HCT116 (cell line): Measurements from ENCODE around the gene ACO2. TPM values are rescaled to one million over a fixed set of nuclear protein-coding genes. Genes with fewer than 3 reads are reported as not detected.

Experiments used
- ATAC-seq: fragments of 200-7000 bp; cut with Tn5 transposase; 2 replicates; pipeline ENCODE4 v1.9.1; 2020; ENCODE audit warnings: mild to moderate bottlenecking, moderate library complexity
- BruUV-seq: library from RNA; stranded (reverse); fragments of 400-500 nt; replicated peaks from 2 replicates; lab custom pipeline; 2021; lab: Mats Ljungman, UMichigan
- CTCF ChIA-PET: fragments of 300-600 bp; sonication (Branson Sonifier 250); formaldehyde crosslinking; loops from one replicate; lab custom pipeline; 2021; ENCODE audit warnings: antibody characterized with exemption; lab: Charles Lee
- POLR2A ChIA-PET: fragments of 300-600, 350-600 bp; sonication (Branson Sonifier 250); formaldehyde crosslinking; loops from one replicate; lab custom pipeline; 2021; ENCODE audit warnings: antibody characterized with exemption; lab: Charles Lee
- RAD21 ChIA-PET, 2 experiments: fragments of 300-600 bp; sonication (Branson Sonifier 250); formaldehyde crosslinking; loops; one replicate each; lab custom pipeline; 2023; ENCODE audit warnings: low total read pairs in 2 of 2; ENCODE audit not compliant: uncharacterized antibody in 2 of 2, unreplicated experiment in 2 of 2, low non-redundant PET in 1 of 2; lab: Charles Lee
- DNase-seq: peaks from one replicate; pipeline ENCODE4 v3.0.0-alpha.2; 2010; ENCODE audit warnings: low read depth, low spot score
- H2AFZ ChIP-seq: fragments of 200-600 bp; shearing (Covaris generic), sonication (generic); 2 replicates; pipeline ENCODE4 v1.6.1; 2017; ENCODE audit warnings: low read depth, mixed run types, mixed read lengths, antibody characterized with exemption, low read length; ENCODE audit not compliant: poor library complexity, severe bottlenecking
- H3K27ac ChIP-seq: 2 replicates; pipeline ENCODE4 v1.5.1; 2012; ENCODE audit warnings: low read depth, low read length
- H3K27me3 ChIP-seq: fragments of 200-600 bp; sonication (generic); 2 replicates; pipeline ENCODE4 v1.6.1; 2016; ENCODE audit warnings: mixed run types, low read length, mixed read lengths; ENCODE audit not compliant: insufficient read depth
- H3K36me3 ChIP-seq, 2 experiments: fragments of 200-500 bp in 1 of 2; fragments of 200-600 bp in 1 of 2; sonication (Bioruptor generic) in 1 of 2; sonication (generic) in 1 of 2; 2 replicates each; pipeline versions ENCODE4 v1.5.1 to v1.6.1; 2014 to 2016; ENCODE audit warnings: low read length in 2 of 2, inconsistent platforms in 1 of 2, mixed read lengths in 1 of 2, mixed run types in 1 of 2; ENCODE audit not compliant: insufficient read depth in 2 of 2, control insufficient read depth in 1 of 2
- H3K4me1 ChIP-seq, 2 experiments: fragments of 200-600 bp in 1 of 2; sonication (generic) in 1 of 2; 2 replicates each; pipeline versions ENCODE4 v1.5.1 to v1.6.1; 2012 to 2017; ENCODE audit warnings: low read length in 2 of 2, inconsistent platforms in 1 of 2, mild to moderate bottlenecking in 1 of 2, mixed read lengths in 1 of 2, mixed run types in 1 of 2, moderate library complexity in 1 of 2; ENCODE audit not compliant: insufficient read depth in 2 of 2, control insufficient read depth in 1 of 2
- H3K4me2 ChIP-seq: fragments of 200-600 bp; sonication (generic); 2 replicates; pipeline ENCODE4 v1.6.1; 2017; ENCODE audit warnings: mixed run types, low read length, mixed read lengths
- H3K4me3 ChIP-seq, 2 experiments: fragments of 200-600 bp in 1 of 2; sonication (generic) in 1 of 2; replicated peaks in 1 of 2; 2 replicates each; pipeline ENCODE4 v1.5.1; 2011 to 2016; ENCODE audit warnings: low read length in 2 of 2, control low read depth in 1 of 2, low read depth in 1 of 2, mild to moderate bottlenecking in 1 of 2, mixed read lengths in 1 of 2, mixed run types in 1 of 2
- H3K79me2 ChIP-seq: fragments of 200-600 bp; sonication (generic); 2 replicates; pipeline ENCODE4 v1.6.1; 2017; ENCODE audit warnings: mild to moderate bottlenecking, mixed run types, low read length, moderate library complexity, mixed read lengths; ENCODE audit not compliant: insufficient read depth
- H3K9ac ChIP-seq: fragments of 200-600 bp; sonication (generic); 2 replicates; pipeline ENCODE4 v1.6.1; 2016; ENCODE audit warnings: low read length, mixed read lengths
- H3K9me2 ChIP-seq: fragments of 200-600 bp; sonication (generic), shearing (Covaris generic); 2 replicates; pipeline ENCODE4 v1.6.1; 2017; ENCODE audit warnings: mixed run types, mild to moderate bottlenecking, moderate library complexity; ENCODE audit not compliant: insufficient read depth
- H3K9me3 ChIP-seq, 2 experiments: fragments of 200-500 bp in 1 of 2; fragments of 200-600 bp in 1 of 2; sonication (Bioruptor generic) in 1 of 2; sonication (generic) in 1 of 2; 2 replicates each; pipeline ENCODE4 v1.6.1; 2014 to 2017; ENCODE audit warnings: low read length in 2 of 2, mixed read lengths in 2 of 2, inconsistent platforms in 1 of 2, low read depth in 1 of 2, mild to moderate bottlenecking in 1 of 2, mixed run types in 1 of 2, moderate library complexity in 1 of 2; ENCODE audit not compliant: control insufficient read depth in 1 of 2, insufficient read depth in 1 of 2
- H4K20me1 ChIP-seq: fragments of 200-600 bp; sonication (generic), shearing (Covaris generic); 2 replicates; pipeline ENCODE4 v1.6.1; 2017; ENCODE audit warnings: mixed run types, mild to moderate bottlenecking, moderate library complexity; ENCODE audit not compliant: insufficient read depth
- ELF1 ChIP-seq: IDR thresholded peaks from 2 replicates; pipeline ENCODE4 v1.6.1; 2012; ENCODE audit warnings: low read depth, borderline replicate concordance
- FOSL1 ChIP-seq: IDR thresholded peaks from 2 replicates; pipeline ENCODE4 v1.6.1; 2012; ENCODE audit warnings: low read depth
- POLR2A ChIP-seq: IDR thresholded peaks from 2 replicates; pipeline ENCODE4 v1.7.0; 2011; ENCODE audit warnings: borderline replicate concordance; ENCODE audit not compliant: insufficient read depth, insufficient read length; ENCODE audit errors: extremely low read depth
- intact Hi-C: fragments of 100-400 bp; cut with micrococcal nuclease; formaldehyde crosslinking; loops from 2 replicates; pipeline ENCODE4 v1.10.0; 2022
- total RNA-seq: library from RNA; stranded (reverse); gene quantifications from one replicate; pipeline ENCODE4 v1.2.1, GENCODE V29; 2021; ENCODE audit not compliant: unreplicated experiment

Gene ACO2
- total RNA-seq, 1 experiment from 2014 or later = 108 TPM

GRCh38 chr22:41563051-41563711, 94.3 kb downstream of the ACO2 start:
- ATAC-seq = peak; percentile 39
- intact Hi-C loops = no loop called here
- peak overlapping the region; percentile 20; the same call in 1 of the 2 replicates for H3K27ac ChIP-seq
- DNase-seq = no peak
- H3K4me2 ChIP-seq = peak overlapping the region; percentile 79
- no peaks in the 10 kb centered on the region for H3K9me2 ChIP-seq
- BruUV-seq = no TSS peak
- no peak for TF ChIP-seq ELF1
- peak; percentile 67 for TF ChIP-seq FOSL1
- no peaks in the 10 kb centered on the region for H4K20me1 ChIP-seq
- peak overlapping the region; percentile 35 for H3K9ac ChIP-seq
- H3K4me3 ChIP-seq = peak overlapping the region; percentile 6 to 43; a peak in 2 of 4 replicates
- peaks cover 29 to 59% of the 10 kb centered on the region in 2 experiments for H3K4me1 ChIP-seq
- CTCF ChIA-PET = interaction anchor here (0.9 kb wide), 1 partner anchor 9 kb away, joined by 3 read pairs; no protein-coding TSS in a partner anchor
- peak overlapping the region; percentile 85 for H2AFZ ChIP-seq
- no peaks in the 10 kb centered on the region for H3K27me3 ChIP-seq
- RAD21 ChIA-PET = no interaction called here
- H3K36me3 ChIP-seq = no peaks in the 10 kb centered on the region
- POLR2A ChIA-PET = interaction anchor here (1.8 kb wide), 1 partner anchor 27 kb away, joined by 15 read pairs; the partner anchor contains the start of gene PMM1
- no peaks in the 10 kb centered on the region for H3K9me3 ChIP-seq
- no peaks in the 10 kb centered on the region for H3K79me2 ChIP-seq

DNA sequence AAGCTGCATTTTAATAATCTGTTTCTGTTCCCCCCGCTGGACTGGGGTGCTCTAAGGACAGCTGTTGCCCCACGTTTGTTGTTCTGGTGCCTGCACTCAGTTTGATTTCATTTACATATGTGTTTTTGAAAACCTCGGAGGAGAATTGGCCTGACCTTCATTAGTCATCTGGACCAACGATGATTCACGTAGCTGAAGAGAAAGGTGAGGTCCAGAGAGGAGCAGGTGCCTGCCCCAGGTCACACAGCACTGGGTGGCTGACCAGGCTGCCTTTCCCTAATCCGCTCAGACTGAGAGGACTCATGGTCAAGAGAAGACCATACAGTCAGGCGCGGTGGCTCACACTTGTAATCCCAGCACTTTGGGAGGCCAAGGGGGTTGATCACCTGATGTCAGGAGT, 95.6 kb downstream of the ACO2 start:
- no peak overlapping the region for H3K9ac ChIP-seq
- ChIA-PET CTCF (interaction anchor here (0.9 kb wide), 1 partner anchor 11 kb away, joined by 3 read pairs; no protein-coding TSS in a partner anchor), POLR2A (interaction anchor here (0.7 to 2.3 kb wide), 2 partner anchors 25 to 103 kb away, joined by 3 to 16 read pairs; partner anchors contain the start of gene PMM1), RAD21 (no interaction called here)
- intact Hi-C loops = no loop called here
- DNase-seq (no peak), ATAC-seq (peak; percentile 23; the same call in 1 of the 2 replicates)
- no peak for TF ChIP-seq POLR2A
- BruUV-seq = no TSS peak
- H3K79me2 ChIP-seq = no peaks in the 10 kb centered on the region
- H3K36me3 ChIP-seq = no peaks in the 10 kb centered on the region
- no peak overlapping the region for H2AFZ ChIP-seq
- H3K9me3 ChIP-seq = no peaks in the 10 kb centered on the region
- H3K4me2 ChIP-seq = peak overlapping the region; percentile 58
- H3K27me3 ChIP-seq = no peaks in the 10 kb centered on the region
- H3K4me3 ChIP-seq = no peak overlapping the region
- peaks cover 29 to 59% of the 10 kb centered on the region in 2 experiments for H3K4me1 ChIP-seq
- no peaks in the 10 kb centered on the region for H4K20me1 ChIP-seq
- no peaks in the 10 kb centered on the region for H3K9me2 ChIP-seq
- H3K27ac ChIP-seq = 0 out of 2 replicates have a peak overlapping the region, but pooled peaks have one; percentile 22
